Thoracic aorta (tissue), 2 donors: ENCODE measurements around the gene PLA2G12A. TPM values are rescaled to one million over a fixed set of nuclear protein-coding genes. Genes with fewer than 3 reads are reported as not detected.
A peak's percentile ranks its signal among the peaks of the same experiment; 100 is the strongest.

Experiments
- ATAC-seq: fragments of 150-250 bp; one replicate; pipeline ENCODE4 v1.8.0; 2017; ENCODE audit warnings: low read depth; ENCODE audit not compliant: insufficient number of reproducible peaks, low FRiP score
- DNase-seq: peaks from one replicate; pipeline ENCODE4 v3.0.0-alpha.2; 2020; ENCODE audit warnings: low spot score
- H3K27ac ChIP-seq, 2 donors: fragments of 200-600 bp; sonication (generic); 1 replicate in 1 of 2; 2 replicates in 1 of 2; pipeline ENCODE4 v1.5.1; 2016; ENCODE audit warnings: mild to moderate bottlenecking in 2 of 2, moderate library complexity in 2 of 2
- H3K27me3 ChIP-seq: fragments of 200-600 bp; sonication (generic); replicated peaks from 2 replicates; pipeline ENCODE4 v1.6.0; 2016; ENCODE audit warnings: mild to moderate bottlenecking; ENCODE audit not compliant: insufficient read depth
- H3K36me3 ChIP-seq: fragments of 200-600 bp; sonication (generic); one replicate; pipeline ENCODE4 v1.5.1; 2016
- H3K4me1 ChIP-seq, 2 donors: fragments of 200-600 bp; sonication (generic); 1 replicate in 1 of 2; 2 replicates in 1 of 2; pipeline versions ENCODE4 v1.5.1 to v1.6.0; 2016; ENCODE audit warnings: low read depth in 2 of 2, mild to moderate bottlenecking in 1 of 2; ENCODE audit not compliant: control insufficient read depth in 1 of 2
- H3K4me3 ChIP-seq: fragments of 200-600 bp; sonication (generic); 2 replicates; pipeline ENCODE4 v1.5.1; 2016; ENCODE audit warnings: mild to moderate bottlenecking
- H3K9me3 ChIP-seq: fragments of 200-600 bp; sonication (generic); 2 replicates; pipeline ENCODE4 v1.5.1; 2016
- CTCF ChIP-seq: fragments of 200-600 bp; sonication (generic); IDR thresholded peaks from one replicate; pipeline ENCODE4 v1.5.1; 2019; ENCODE audit warnings: antibody characterized with exemption
- total RNA-seq, 2 donors: library from RNA; depleted of rRNA; stranded (reverse); fragments of >200 nt; gene quantifications; one replicate each; pipeline versions ENCODE4 v1.1.0 to v1.2.3, GENCODE V29; 2016

PLA2G12A gene
- total RNA-seq, 2 donors from 2014 or later, result 20.3 to 635 TPM

DNA sequence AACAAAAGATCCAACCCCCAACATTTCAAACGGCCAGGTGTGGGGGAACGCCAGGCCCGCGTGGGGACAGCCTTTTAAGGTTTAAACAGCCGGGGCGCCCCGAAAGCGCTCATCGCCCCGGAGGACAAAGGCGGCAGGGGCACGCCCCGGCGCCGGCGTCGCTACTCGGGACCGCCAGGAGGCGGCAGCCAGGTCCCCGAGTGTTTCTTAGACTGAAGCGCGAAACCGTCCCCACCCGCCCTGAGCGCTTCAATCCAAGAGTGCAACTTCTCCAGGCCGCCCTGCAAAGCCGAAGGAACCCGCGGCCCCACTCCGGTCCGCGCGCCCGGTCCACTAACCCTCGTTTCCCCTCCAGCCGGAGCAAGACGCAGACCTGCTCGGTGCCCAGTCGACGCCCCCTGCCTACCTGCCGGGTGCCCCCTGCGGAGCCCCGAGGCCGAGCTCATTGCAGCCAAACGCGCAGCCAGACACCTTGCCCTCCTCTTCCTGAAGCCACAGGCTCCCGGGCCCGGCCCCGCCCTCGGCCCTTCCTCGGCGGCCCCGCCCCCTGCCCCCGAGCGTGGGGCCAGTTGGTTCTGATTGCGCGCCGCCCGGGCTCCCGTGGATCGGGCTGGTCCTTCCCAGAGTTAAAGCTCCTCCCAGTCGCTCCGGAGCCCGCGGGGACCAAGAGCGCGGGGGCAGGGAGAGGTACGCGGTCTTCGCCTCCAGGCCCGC lies 26.8 kb downstream of the PLA2G12A start, which contains the start of gene CASP6:
Gene CASP6, minus strand, starts transcription at position 496 of the 714 bp plus-strand sequence. Its CDS starts 50 bp downstream, at position 446.
- peak; percentile 67 for ATAC-seq
- peak; percentile 72 for TF ChIP-seq CTCF
- H3K4me3 ChIP-seq, result peak within 1 kb of the TSS; percentile 98

DNA sequence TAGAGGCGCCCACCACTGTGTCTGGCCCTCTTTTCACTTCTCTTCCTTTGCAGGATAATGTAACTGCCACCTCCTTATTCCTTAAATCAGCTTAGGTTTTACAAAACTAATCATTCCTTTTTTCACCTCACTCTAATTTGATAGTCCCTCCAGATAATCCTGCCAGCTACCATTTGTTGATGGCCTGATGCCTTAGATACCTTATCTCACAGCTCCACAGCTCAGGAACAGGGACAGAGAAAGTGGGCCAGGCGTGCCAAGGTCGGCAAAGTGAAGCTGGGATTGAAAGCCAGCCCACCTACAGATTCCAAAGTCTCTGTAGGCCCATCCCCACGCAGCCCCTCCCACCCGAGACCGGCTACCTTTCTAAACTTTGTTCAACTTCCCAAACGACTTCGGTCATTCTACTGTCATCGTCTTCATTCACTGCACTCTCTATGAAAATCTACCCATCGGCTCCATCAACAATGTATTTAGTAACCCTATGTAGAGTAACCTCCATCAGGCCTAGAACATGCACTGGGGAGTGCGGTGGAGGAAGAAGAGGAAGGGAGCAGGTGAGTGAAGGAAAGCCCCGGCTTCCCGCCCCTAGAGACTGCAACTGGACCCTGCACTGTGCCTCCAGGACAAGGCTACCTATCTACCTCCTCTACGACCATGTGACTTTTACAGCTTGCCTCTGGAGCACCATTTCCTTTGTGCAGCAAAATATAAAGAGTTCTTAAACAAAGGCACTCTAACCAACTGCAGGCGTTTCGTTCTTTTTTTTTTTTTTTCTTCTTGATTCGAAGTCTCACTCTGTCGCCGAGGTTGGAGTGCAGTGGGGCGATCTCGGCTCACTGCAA lies 28.1 kb downstream of the PLA2G12A start:
- Histone ChIP-seq H3K27me3 (no peaks in the 10 kb centered on the region), H3K4me1 (peaks cover 12 to 13% of the 10 kb centered on the region in 2 donors), H3K27ac (peak overlapping the region; percentile 76 to 84), H3K9me3 (no peaks in the 10 kb centered on the region), H3K4me3 (peak overlapping the region; percentile 98), H3K36me3 (peaks cover 5% of the 10 kb centered on the region)
- no peak for DNase-seq
- no peak for TF ChIP-seq CTCF
- no peak for ATAC-seq

More for the DNA sequence above, 26.8 kb downstream of the PLA2G12A start, which contains the start of gene CASP6:
- H3K27ac ChIP-seq, result peak within 1 kb of the TSS; percentile 76 to 84
- H3K27me3 ChIP-seq, result no peaks in the 10 kb centered on the region
- peaks cover 12 to 13% of the 10 kb centered on the region in 2 donors for H3K4me1 ChIP-seq
- DNase-seq, result peak; percentile 43
- H3K9me3 ChIP-seq, result no peaks in the 10 kb centered on the region
- H3K36me3 ChIP-seq, result no peaks in the 10 kb centered on the region

GRCh38 chr4:109699553-109700225 lies 30.2 kb downstream of the PLA2G12A start:
- no peaks in the 10 kb centered on the region for H3K27me3 ChIP-seq
- ATAC-seq (no peak), DNase-seq (no peak)
- H3K27ac ChIP-seq, result no peak overlapping the region
- H3K36me3 ChIP-seq, result peaks cover 5% of the 10 kb centered on the region
- H3K4me1 ChIP-seq, result peaks cover 12 to 13% of the 10 kb centered on the region in 2 donors
- no peak overlapping the region for H3K4me3 ChIP-seq
- TF ChIP-seq CTCF, result no peak
- no peaks in the 10 kb centered on the region for H3K9me3 ChIP-seq

GRCh38 chr4:109698656-109699055 lies 31.2 kb downstream of the PLA2G12A start:
- no peak for DNase-seq
- no peak for TF ChIP-seq CTCF
- ATAC-seq, result no peak
- Histone ChIP-seq H3K36me3 (peaks cover 10% of the 10 kb centered on the region), H3K27me3 (no peaks in the 10 kb centered on the region), H3K27ac (no peak overlapping the region), H3K4me3 (no peak overlapping the region), H3K4me1 (peaks cover 9 to 13% of the 10 kb centered on the region in 2 donors), H3K9me3 (no peaks in the 10 kb centered on the region)
